SU-DHL-6 (cell line): Measurements from ENCODE around the gene TPD52L2.

ENCODE experiments used
- H2AFZ ChIP-seq: fragments of 200-600 bp; sonication (generic); 2 replicates; pipeline ENCODE4 v1.6.1; 2014; ENCODE audit warnings: low read depth, mild to moderate bottlenecking, moderate library complexity, mixed read lengths, antibody characterized with exemption, low read length; ENCODE audit not compliant: severe bottlenecking
- H3F3A ChIP-seq: fragments of 200-600 bp; shearing (Covaris generic); 2 replicates; pipeline ENCODE4 v1.6.0; 2016; ENCODE audit warnings: antibody characterized with exemption, mild to moderate bottlenecking; ENCODE audit not compliant: insufficient read depth
- H3K27ac ChIP-seq: fragments of 200-600 bp; sonication (generic); 2 replicates; pipeline ENCODE4 v1.5.1; 2016; ENCODE audit warnings: low read depth, mild to moderate bottlenecking, low read length, moderate library complexity, mixed read lengths
- H3K27me3 ChIP-seq: fragments of 200-600 bp; sonication (generic), shearing (Covaris generic); 2 replicates; pipeline ENCODE4 v1.6.0; 2014; ENCODE audit warnings: mild to moderate bottlenecking, low read length
- H3K36me3 ChIP-seq: fragments of 200-600 bp; sonication (generic); 2 replicates; pipeline ENCODE4 v1.6.1; 2014; ENCODE audit warnings: mild to moderate bottlenecking, low read length, mixed read lengths
- H3K4me2 ChIP-seq: fragments of 300-600, 200-600 bp; shearing (Covaris generic), sonication (generic); 2 replicates; pipeline ENCODE4 v1.6.0; 2014; ENCODE audit warnings: low read length, low read depth, mild to moderate bottlenecking; ENCODE audit not compliant: poor library complexity, severe bottlenecking
- H3K4me3 ChIP-seq: fragments of 200-600 bp; sonication (generic); 2 replicates; pipeline ENCODE4 v1.5.1; 2014; ENCODE audit warnings: antibody characterized with exemption, low read length, mild to moderate bottlenecking, mixed read lengths; ENCODE audit not compliant: insufficient read depth, poor library complexity, severe bottlenecking
- H3K79me2 ChIP-seq: fragments of 200-600 bp; sonication (generic); 2 replicates; pipeline ENCODE4 v1.6.1; 2014; ENCODE audit warnings: mild to moderate bottlenecking, low read length, moderate library complexity; ENCODE audit not compliant: insufficient read depth
- H3K9ac ChIP-seq: fragments of 200-600 bp; sonication (generic); 2 replicates; pipeline ENCODE4 v1.7.0; 2014; ENCODE audit warnings: mild to moderate bottlenecking, low read length
- H3K9me2 ChIP-seq: fragments of 200-600 bp; sonication (generic); replicated peaks from 2 replicates; pipeline ENCODE4 v1.6.1; 2014; ENCODE audit warnings: low read length; ENCODE audit not compliant: insufficient read depth
- H3K9me3 ChIP-seq: fragments of 200-600 bp; sonication (generic); 2 replicates; pipeline ENCODE4 v1.6.1; 2014; ENCODE audit warnings: low read length, mixed read lengths; ENCODE audit not compliant: insufficient read depth
- H4K20me1 ChIP-seq: fragments of 200-600 bp; sonication (generic); 2 replicates; pipeline ENCODE4 v1.6.1; 2014; ENCODE audit warnings: low read depth, mild to moderate bottlenecking, antibody characterized with exemption, low read length, moderate library complexity, mixed read lengths
- CTCF ChIP-seq: fragments of 200-600 bp; sonication (generic); IDR thresholded peaks from one replicate; pipeline ENCODE4 v1.5.1; 2017; ENCODE audit warnings: antibody characterized with exemption, mild to moderate bottlenecking, low read length, moderate library complexity; ENCODE audit not compliant: insufficient read depth, poor library complexity, severe bottlenecking
- EZH2phosphoT487 ChIP-seq: fragments of 200-600 bp; sonication (generic), shearing (Covaris generic); conservative IDR thresholded peaks from 2 replicates; pipeline ENCODE4 v1.6.1; 2018; ENCODE audit warnings: mild to moderate bottlenecking, antibody characterized with exemption, low read length, moderate library complexity, mixed read lengths

Gene TPD52L2

DNA sequence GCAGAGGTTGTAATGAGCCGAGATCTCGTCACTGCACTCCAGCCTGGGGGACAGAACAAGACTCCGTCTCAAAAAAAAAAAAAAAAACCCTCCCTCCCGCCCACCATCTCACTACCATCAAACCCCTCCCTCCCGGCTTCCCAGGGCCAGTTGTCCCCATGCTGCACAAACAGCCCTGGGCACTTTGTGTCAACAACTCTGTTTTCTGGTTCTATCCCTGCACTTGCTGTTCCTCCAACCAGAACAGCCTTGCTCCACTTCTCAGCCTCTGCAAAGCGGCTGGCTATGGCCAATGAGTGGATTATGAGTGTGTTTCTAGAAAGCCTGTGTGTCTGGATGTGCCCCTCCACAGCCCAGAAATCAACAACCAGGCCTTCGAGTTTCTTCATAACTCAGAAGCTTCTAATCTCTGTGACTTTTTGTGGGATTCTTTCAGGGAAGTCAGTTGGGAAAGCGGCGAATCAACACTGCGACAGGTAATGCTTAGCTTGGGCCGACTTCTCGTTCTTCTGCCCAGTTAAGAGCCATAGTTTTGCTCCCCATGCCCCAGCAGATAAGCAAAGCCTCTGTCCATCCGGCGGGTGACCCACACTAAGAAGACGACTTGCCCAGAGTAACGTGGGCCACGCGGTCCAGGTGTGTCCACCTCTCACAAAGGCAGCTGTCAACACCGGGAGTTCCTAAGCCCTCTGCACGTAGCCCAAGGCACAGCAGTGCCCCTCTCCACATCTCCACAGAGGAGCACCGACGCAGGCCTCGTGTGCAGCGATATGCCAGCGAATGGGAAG, 39.5 kb upstream of the TPD52L2 start:
- H3K9ac ChIP-seq = no peak overlapping the region

GRCh38 chr20:63826753-63827152, 38.3 kb upstream of the TPD52L2 start:
- no peak overlapping the region for H3K4me2 ChIP-seq
- no peak overlapping the region for H3K9ac ChIP-seq

More for the DNA sequence above, 39.5 kb upstream of the TPD52L2 start:
- TF ChIP-seq EZH2phosphoT487 = no peak
- H3K27me3 ChIP-seq = 0 out of 2 replicates have a peak, but pooled peaks cover 6% of the 10 kb centered on the region
- no peaks in the 10 kb centered on the region for H3K9me2 ChIP-seq
- H3K9me3 ChIP-seq = no peaks in the 10 kb centered on the region
- H4K20me1 ChIP-seq = no peaks in the 10 kb centered on the region
- no peak overlapping the region for H3K4me2 ChIP-seq
- H3K27ac ChIP-seq = no peak overlapping the region
- no peaks in the 10 kb centered on the region for H3F3A ChIP-seq
- no peaks in the 10 kb centered on the region for H3K36me3 ChIP-seq
- no peaks in the 10 kb centered on the region for H3K79me2 ChIP-seq
- no peak overlapping the region for H2AFZ ChIP-seq
- no peak overlapping the region for H3K4me3 ChIP-seq

GRCh38 chr20:63828124-63828523, 36.9 kb upstream of the TPD52L2 start:
- Histone ChIP-seq H3K9me3 (no peaks in the 10 kb centered on the region), H3K4me2 (no peak overlapping the region), H3K4me3 (no peak overlapping the region), H3K36me3 (no peaks in the 10 kb centered on the region), H3K9ac (no peak overlapping the region), H3F3A (no peaks in the 10 kb centered on the region), H3K27me3 (no peaks in the 10 kb centered on the region), H3K9me2 (no peaks in the 10 kb centered on the region), H3K27ac (no peak overlapping the region), H3K79me2 (no peaks in the 10 kb centered on the region), H2AFZ (no peak overlapping the region), H4K20me1 (no peaks in the 10 kb centered on the region)
- no peak for TF ChIP-seq EZH2phosphoT487
- TF ChIP-seq CTCF = no peak

More at GRCh38 chr20:63826753-63827152, 38.3 kb upstream of the TPD52L2 start:
- Histone ChIP-seq H3K4me3 (no peak overlapping the region), H3K9me2 (no peaks in the 10 kb centered on the region), H2AFZ (no peak overlapping the region), H3K9me3 (no peaks in the 10 kb centered on the region), H4K20me1 (no peaks in the 10 kb centered on the region), H3K36me3 (no peaks in the 10 kb centered on the region), H3F3A (no peaks in the 10 kb centered on the region), H3K79me2 (no peaks in the 10 kb centered on the region), H3K27me3 (0 out of 2 replicates have a peak, but pooled peaks cover 6% of the 10 kb centered on the region), H3K27ac (no peak overlapping the region)
- no peak for TF ChIP-seq EZH2phosphoT487
- TF ChIP-seq CTCF = no peak

- Histone ChIP-seq H3K9ac (no peak overlapping the region), H3K4me2 (no peak overlapping the region), H2AFZ (no peak overlapping the region)
Observed at GRCh38 chr20:63828545-63828944, 36.5 kb upstream of the TPD52L2 start.

More at GRCh38 chr20:63828545-63828944, 36.5 kb upstream of the TPD52L2 start:
- H3K27ac ChIP-seq = no peak overlapping the region
- no peaks in the 10 kb centered on the region for H3F3A ChIP-seq
- H3K4me3 ChIP-seq = no peak overlapping the region
- no peaks in the 10 kb centered on the region for H3K27me3 ChIP-seq
- no peaks in the 10 kb centered on the region for H3K9me3 ChIP-seq
- no peaks in the 10 kb centered on the region for H4K20me1 ChIP-seq
- TF ChIP-seq EZH2phosphoT487 (no peak), CTCF (no peak)
- no peaks in the 10 kb centered on the region for H3K9me2 ChIP-seq
- H3K36me3 ChIP-seq = no peaks in the 10 kb centered on the region
- no peaks in the 10 kb centered on the region for H3K79me2 ChIP-seq
